NCI-H526 (cell line): ENCODE results near the gene CLMP.

Source experiments
- DNase-seq, 2 experiments: peaks; one replicate each; lab custom pipeline; 2025; lab: John Stamatoyannopoulos, UW

Gene CLMP

GRCh38 chr11:123190518-123190917, 4.5 kb downstream of the CLMP start:
- no peak for DNase-seq

GRCh38 chr11:123188508-123189165, 6.4 kb downstream of the CLMP start:
- DNase-seq = peak; percentile 25 to 46

GRCh38 chr11:123187665-123188507, 7.2 kb downstream of the CLMP start:
- no peak for DNase-seq

GRCh38 chr11:123187248-123187647, 7.8 kb downstream of the CLMP start:
- no peak for DNase-seq

GRCh38 chr11:123186286-123186685, 8.8 kb downstream of the CLMP start:
- no peak for DNase-seq

- DNase-seq = no peak
These were observed 9.7 kb downstream of the CLMP start for GRCh38 chr11:123185326-123185725.

GRCh38 chr11:123184531-123184930, 10.5 kb downstream of the CLMP start:
- no peak for DNase-seq

GRCh38 chr11:123183391-123184099, 11.5 kb downstream of the CLMP start:
- no peak for DNase-seq

- DNase-seq = no peak
These were observed 13.1 kb downstream of the CLMP start for GRCh38 chr11:123181767-123182500.

GRCh38 chr11:123181075-123181474, 14.0 kb downstream of the CLMP start:
- DNase-seq = no peak

GRCh38 chr11:123180574-123180973, 14.5 kb downstream of the CLMP start:
- no peak for DNase-seq

- DNase-seq = no peak
These were observed 14.9 kb downstream of the CLMP start for GRCh38 chr11:123180166-123180565.

- no peak for DNase-seq
These were observed 15.5 kb downstream of the CLMP start for GRCh38 chr11:123179586-123179985.

- DNase-seq = no peak
These were observed 16.9 kb downstream of the CLMP start for GRCh38 chr11:123178186-123178585.

- no peak for DNase-seq
These were observed 18.3 kb downstream of the CLMP start for GRCh38 chr11:123176785-123177184.

GRCh38 chr11:123174196-123175183, 20.6 kb downstream of the CLMP start:
- no peak for DNase-seq

- DNase-seq = no peak
These were observed 21.2 kb downstream of the CLMP start for GRCh38 chr11:123173856-123174186.

GRCh38 chr11:123173040-123173855, 21.8 kb downstream of the CLMP start:
- DNase-seq = no peak

- no peak for DNase-seq
These were observed 24.1 kb downstream of the CLMP start for GRCh38 chr11:123170929-123171328.

- DNase-seq = no peak
These were observed 25.2 kb downstream of the CLMP start for GRCh38 chr11:123169821-123170220.
